Kidney epithelial cell (primary cell): Measurements from ENCODE around the gene SIGLEC12. TPM values are rescaled to one million over a fixed set of nuclear protein-coding genes. Genes with fewer than 3 reads are reported as not detected.

Source experiments
- DNase-seq: peaks from one replicate; pipeline ENCODE4 v3.0.0-alpha.2; 2010; ENCODE audit warnings: low read depth
- H3K27me3 ChIP-seq: 2 replicates; pipeline ENCODE4 v1.6.0; 2011; ENCODE audit warnings: low read length; ENCODE audit not compliant: control insufficient read depth, insufficient read depth
- H3K36me3 ChIP-seq: 2 replicates; pipeline ENCODE4 v1.5.1; 2011; ENCODE audit warnings: low read length; ENCODE audit not compliant: control insufficient read depth, insufficient read depth
- H3K4me3 ChIP-seq: 2 replicates; pipeline ENCODE4 v1.5.1; 2011; ENCODE audit warnings: low read depth, mild to moderate bottlenecking, control low read depth, low read length
- CTCF ChIP-seq: IDR thresholded peaks from 2 replicates; pipeline ENCODE4 v1.5.1; 2011; ENCODE audit warnings: mild to moderate bottlenecking, moderate library complexity, low read length, control low read depth, inconsistent platforms; ENCODE audit not compliant: insufficient read depth, poor library complexity, severe bottlenecking
- total RNA-seq: library from RNA; depleted of rRNA; stranded (reverse); fragments of >200 nt; gene quantifications from 2 replicates; pipeline ENCODE4 v1.2.3, GENCODE V29; 2015

SIGLEC12 gene
- total RNA-seq, 1 donor from 2014 or later = not detected

GRCh38 chr19:51462276-51462675, 39.3 kb downstream of the SIGLEC12 start:
- no peak for DNase-seq
- H3K4me3 ChIP-seq = no peak overlapping the region
- no peaks in the 10 kb centered on the region for H3K27me3 ChIP-seq
- no peak for TF ChIP-seq CTCF
- H3K36me3 ChIP-seq = no peaks in the 10 kb centered on the region

GRCh38 chr19:51461723-51462161, 39.9 kb downstream of the SIGLEC12 start:
- Histone ChIP-seq H3K27me3 (no peaks in the 10 kb centered on the region), H3K4me3 (no peak overlapping the region), H3K36me3 (no peaks in the 10 kb centered on the region)
- DNase-seq = no peak
- TF ChIP-seq CTCF = no peak

DNA sequence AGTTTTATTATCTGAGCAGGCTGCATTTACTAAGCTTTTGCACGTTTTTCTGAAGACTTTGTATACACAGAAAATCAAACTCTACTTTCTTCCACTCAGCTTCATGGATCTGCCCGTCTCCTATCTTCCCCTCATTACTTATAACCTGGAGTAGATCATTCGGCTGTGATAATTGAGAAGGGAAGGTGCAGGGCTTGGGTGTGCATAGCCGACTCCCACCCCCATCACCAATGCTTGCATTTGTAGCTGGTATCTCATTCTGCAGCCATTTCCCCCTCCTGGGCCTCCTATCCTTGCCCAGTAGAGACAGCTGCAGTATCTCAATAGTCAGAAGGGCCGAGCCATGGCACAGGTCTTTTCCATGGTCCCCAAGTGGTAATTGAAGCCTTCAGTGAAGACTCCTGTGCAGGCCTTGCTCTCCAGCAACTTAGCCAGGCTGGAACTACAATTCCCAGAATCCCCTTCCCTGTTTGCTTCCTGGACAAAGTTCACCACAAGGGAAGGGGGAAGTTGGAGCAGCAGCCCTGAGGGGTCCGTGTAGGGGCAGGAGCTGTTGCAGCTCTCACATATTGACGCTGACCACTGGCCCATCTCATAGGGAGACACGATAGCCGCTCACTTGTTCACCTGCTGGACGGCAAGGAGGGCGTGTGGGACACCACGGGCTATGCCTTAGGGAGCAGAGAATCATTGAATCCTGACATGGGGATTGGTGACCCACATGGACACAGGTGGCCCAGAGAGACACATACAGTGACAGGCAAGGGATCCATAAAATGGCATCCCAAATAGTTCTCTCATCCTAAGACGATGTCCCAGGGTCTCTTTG, 41.2 kb downstream of the SIGLEC12 start:
- H3K36me3 ChIP-seq = no peaks in the 10 kb centered on the region
- no peak for DNase-seq
- H3K4me3 ChIP-seq = no peak overlapping the region
- no peak for TF ChIP-seq CTCF
- H3K27me3 ChIP-seq = no peaks in the 10 kb centered on the region

DNA sequence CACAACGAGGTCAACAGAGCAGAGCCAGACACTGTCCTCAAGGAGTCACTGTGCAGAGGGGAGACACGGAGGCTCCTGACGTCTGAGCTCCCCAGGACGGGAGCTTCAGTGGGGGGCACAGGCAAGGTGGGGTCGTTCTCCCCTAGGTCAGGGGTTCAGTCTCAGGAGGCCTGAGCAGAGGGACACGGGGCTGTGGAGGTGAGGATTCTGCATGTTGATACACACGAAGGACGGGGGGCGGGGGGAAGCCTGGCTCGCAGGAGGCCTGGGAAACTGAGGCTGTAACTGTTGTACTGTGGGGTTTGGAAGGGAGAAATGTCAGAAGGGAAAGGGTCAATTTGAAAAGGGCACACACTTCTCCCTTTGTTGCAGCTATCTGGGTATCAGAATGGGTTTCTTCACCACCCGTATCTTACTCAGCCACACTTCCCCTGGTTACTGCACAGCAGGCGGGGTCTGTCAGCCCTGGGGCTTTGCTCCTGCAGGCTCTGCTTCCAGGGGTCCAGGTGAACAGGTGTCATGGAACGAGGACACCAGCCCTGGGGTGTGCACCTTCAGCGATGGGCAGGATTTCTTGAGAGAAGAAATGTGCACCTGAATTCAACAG, 42.6 kb downstream of the SIGLEC12 start:
- DNase-seq = no peak
- H3K36me3 ChIP-seq = no peaks in the 10 kb centered on the region
- no peak overlapping the region for H3K4me3 ChIP-seq
- no peak for TF ChIP-seq CTCF
- no peaks in the 10 kb centered on the region for H3K27me3 ChIP-seq

DNA sequence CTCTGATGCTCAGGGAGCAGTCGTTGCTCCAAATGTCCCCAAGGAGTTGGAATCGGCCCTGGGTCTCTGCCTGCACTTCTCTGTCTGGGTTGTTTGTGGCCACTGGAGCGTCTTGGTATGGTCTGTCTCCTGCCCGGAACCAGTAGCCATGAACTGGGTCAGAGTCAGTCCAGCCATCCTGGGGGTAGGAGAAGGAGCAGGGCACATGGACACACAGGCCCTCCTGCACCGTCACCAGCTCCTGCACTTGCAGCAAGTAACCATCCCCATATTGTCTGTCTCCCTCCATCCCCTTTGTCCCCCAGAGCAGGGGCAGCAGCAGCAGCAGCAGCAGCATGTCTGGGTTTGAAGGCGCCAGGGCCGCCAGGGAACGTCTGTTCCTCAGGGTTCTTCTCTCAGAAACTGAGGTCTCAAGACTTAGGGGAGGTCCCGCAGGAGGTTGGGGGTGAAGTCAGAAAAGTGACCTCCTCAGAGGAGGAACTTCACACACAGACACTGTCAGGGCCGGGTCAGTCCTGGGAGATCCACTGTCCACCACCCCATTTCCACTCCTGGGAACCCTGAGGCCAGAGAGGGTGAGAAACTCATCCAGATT, 43.5 kb downstream of the SIGLEC12 start, which contains the start of gene SIGLEC8:
Gene SIGLEC8 (minus strand): TSS at position 404 of the 595 bp plus-strand sequence. CDS start 67 bp downstream, at position 337.
- Histone ChIP-seq H3K36me3 (no peaks in the 10 kb centered on the region), H3K4me3 (no peak within 1 kb of the TSS), H3K27me3 (no peaks in the 10 kb centered on the region)
- DNase-seq = no peak
- no peak for TF ChIP-seq CTCF
